NB4 (cell line): ENCODE measurements around the gene TMCC1.

Experiments
- DNase-seq: peaks from one replicate; pipeline ENCODE4 v3.0.0; 2010; ENCODE audit warnings: low read depth
- H3K4me3 ChIP-seq: one replicate; pipeline ENCODE4 v1.5.1; 2011; ENCODE audit warnings: mild to moderate bottlenecking, low read depth, low read length, moderate library complexity
- MAX ChIP-seq: IDR thresholded peaks from 2 replicates; pipeline ENCODE4 v1.6.1; 2011; ENCODE audit warnings: low read depth, low read length
- MYC ChIP-seq: IDR thresholded peaks from 2 replicates; pipeline ENCODE4 v1.6.1; 2011; ENCODE audit warnings: low read depth, low read length
- POLR2A ChIP-seq: IDR thresholded peaks from 2 replicates; pipeline ENCODE4 v1.6.1; 2011; ENCODE audit warnings: mild to moderate bottlenecking; ENCODE audit not compliant: insufficient read length; ENCODE audit errors: extremely low read depth
- TF ChIP-seq, protein P1 (sequence below): IDR thresholded peaks from one replicate; pipeline ENCODE4 v1.5.1; 2012; ENCODE audit warnings: low read depth, low read length

Gene TMCC1

DNA sequence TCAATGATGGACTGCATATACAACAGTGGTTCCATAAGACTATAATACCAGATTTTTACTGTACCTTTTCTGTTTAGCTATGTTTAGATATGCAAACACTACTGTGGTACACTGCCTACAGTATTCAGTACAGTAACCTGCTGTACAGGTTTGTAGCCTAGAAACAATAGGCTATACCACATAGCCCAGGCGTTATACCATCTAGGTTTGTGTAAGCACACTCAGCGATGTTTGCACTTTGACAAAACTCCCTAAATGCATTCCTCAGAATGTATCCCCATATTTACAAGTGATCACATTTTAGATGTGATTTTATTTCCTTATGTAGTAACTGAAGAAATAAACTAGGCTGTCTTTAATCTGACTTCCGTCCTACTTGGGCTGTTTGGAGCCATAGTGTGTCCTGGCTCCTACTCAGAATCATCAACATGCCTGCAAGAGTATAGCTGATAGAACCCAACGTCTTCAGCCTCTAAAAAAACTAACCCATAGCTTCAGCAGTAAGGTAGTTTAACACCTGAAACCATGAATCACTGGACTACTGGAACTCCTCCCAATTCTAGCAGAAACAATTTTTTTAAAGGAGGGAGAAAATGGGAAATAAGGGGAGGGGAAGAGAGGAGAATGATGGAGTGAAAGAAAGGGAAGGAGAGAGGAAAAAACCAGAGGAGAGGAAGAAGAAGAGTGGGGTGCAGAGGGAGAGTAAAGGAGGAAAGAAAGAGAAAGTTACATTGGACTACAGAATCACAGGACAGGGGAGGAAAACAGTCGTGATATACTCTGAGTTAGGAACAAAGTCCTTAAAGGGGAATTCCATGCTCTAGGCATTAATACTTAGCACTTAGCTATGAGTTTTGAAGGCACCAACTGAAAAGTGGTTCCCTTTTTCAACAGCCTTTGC lies 219.4 kb downstream of the TMCC1 start:
- TF ChIP-seq POLR2A = no peak
- no peak for TF ChIP-seq MAX
- no peak for TF ChIP-seq MYC
- TF ChIP-seq, protein P1, sequence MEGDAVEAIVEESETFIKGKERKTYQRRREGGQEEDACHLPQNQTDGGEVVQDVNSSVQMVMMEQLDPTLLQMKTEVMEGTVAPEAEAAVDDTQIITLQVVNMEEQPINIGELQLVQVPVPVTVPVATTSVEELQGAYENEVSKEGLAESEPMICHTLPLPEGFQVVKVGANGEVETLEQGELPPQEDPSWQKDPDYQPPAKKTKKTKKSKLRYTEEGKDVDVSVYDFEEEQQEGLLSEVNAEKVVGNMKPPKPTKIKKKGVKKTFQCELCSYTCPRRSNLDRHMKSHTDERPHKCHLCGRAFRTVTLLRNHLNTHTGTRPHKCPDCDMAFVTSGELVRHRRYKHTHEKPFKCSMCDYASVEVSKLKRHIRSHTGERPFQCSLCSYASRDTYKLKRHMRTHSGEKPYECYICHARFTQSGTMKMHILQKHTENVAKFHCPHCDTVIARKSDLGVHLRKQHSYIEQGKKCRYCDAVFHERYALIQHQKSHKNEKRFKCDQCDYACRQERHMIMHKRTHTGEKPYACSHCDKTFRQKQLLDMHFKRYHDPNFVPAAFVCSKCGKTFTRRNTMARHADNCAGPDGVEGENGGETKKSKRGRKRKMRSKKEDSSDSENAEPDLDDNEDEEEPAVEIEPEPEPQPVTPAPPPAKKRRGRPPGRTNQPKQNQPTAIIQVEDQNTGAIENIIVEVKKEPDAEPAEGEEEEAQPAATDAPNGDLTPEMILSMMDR = no peak
- DNase-seq = no peak

DNA sequence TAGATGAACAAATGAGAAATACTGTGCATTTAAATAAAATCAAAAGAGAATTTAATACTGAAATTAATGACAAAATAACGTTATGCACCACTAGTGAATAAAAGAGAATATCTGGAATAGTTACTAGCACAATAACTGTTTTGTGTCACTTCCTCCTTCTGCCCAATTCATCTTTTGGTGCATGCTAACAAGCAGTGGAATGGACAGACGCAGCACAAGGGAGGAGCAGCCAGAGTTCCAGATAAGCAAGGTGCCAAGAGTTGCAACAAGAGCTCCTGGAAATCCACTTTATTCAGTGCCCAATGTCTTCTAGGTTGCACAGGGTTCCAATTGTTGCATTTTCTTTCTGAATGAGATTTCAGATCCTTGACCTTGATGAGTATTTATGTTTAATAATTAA lies 220.5 kb downstream of the TMCC1 start:
- H3K4me3 ChIP-seq = no peak overlapping the region
- DNase-seq = no peak
- TF ChIP-seq POLR2A (no peak), MAX (no peak), MYC (no peak)
- TF ChIP-seq, protein P1 = no peak

More for the DNA sequence above, 219.4 kb downstream of the TMCC1 start:
- no peak overlapping the region for H3K4me3 ChIP-seq

DNA sequence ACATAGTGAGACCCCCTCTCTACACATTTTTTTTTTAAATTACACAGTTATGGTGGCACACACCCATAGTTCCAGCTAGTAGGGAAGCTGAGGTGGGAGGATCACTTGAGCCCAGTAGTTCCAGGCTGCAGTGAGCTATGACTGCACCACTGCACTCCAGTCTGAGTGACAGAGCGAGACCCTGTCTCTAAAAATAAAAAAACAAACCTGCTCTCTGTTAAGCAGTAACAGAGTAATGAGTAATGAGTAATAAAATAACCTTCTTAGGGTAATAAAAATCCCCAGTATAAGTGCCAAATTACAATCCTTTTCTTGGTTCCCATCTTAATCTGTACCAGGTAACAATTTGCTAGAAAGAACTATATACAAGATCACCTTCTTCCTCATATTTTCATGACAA lies 221.1 kb downstream of the TMCC1 start:
- no peak for DNase-seq
- no peak overlapping the region for H3K4me3 ChIP-seq
- TF ChIP-seq MAX = no peak
- TF ChIP-seq MYC = no peak
- TF ChIP-seq, protein P1 = no peak
- TF ChIP-seq POLR2A = no peak

DNA sequence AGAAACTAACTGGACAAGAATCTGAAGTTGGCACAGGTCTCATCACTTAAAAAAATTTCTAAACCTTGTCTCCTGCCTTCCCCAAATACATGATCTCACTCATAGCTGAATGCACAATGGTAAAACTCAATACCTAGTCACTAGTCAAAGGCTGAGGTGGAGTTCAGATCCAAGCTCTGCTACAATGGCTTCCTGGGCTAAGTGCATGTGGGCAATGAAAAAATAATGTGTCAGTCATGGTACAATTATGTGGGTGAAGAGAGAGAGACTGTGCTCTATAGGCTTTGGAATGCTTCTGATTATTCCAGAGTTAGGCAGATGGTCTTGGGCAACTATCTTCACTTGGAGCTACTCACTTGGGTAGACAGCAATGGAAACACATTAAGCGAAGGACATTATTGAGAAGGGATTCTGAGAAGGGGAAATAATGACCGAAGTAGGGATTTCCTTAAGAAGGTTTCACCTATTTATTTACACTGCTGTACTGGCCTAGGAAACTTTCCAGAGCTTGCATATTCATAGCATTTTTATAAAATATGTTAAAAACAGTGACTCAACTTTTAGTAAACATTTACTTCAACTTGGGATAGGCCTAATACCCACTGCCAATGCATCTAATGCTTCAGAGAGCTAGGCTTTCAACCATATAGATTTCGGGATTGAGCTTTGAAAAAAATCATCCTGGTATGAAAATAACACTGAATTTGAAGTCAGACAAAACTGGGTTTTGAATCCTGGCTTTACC lies 228.3 kb downstream of the TMCC1 start:
- no peak for DNase-seq
- TF ChIP-seq, protein P1 = no peak
- no peak for TF ChIP-seq MAX
- TF ChIP-seq MYC = no peak
- no peak overlapping the region for H3K4me3 ChIP-seq

DNA sequence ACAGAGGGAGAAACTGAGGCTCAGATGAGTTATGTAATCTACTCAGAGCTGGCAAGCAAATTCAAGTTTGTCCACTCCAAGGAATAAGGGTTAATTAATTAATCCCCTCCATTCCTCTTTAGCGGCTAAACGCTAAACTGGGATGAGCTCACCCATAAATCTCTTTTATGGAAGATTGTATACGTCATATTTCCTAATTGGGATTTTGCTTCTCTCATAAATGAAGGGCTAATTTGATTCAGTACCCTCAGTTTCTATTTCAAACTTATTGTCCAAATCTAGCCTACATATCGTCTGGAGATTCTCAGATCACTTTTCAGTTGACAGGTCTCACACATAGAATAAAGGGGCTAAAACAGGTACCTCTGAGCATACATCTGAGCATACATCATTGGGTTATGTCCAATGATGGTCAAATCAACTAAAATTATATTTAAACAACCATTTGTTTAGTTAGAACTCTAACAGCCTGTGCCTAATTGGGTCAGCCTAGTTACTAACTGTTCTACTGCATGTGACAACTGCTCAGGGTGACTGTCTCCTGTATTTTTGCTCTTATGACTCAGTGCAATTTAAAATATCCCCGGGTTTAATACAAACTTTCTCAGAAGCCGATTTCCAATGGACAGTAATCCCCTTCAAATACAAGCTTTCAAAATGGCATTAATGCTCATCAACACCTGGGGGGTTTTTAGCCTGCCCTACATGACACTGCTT lies 229.4 kb downstream of the TMCC1 start:
- no peak for DNase-seq
- H3K4me3 ChIP-seq = no peak overlapping the region
- TF ChIP-seq POLR2A (no peak), MYC (no peak), MAX (no peak)
- TF ChIP-seq, protein P1 = no peak
